Measurements from ENCODE around the gene CHD9NB.
"Not testable (repeated sequence)": the region's sequence is repeated elsewhere in the genome, so short reads cannot be mapped to it uniquely, and the experiment has no call there.

Gene CHD9NB

GRCh38 chr16:53055541-53056391, 3.1 kb upstream of the CHD9NB start:
- DNase-seq, result peak; percentile 86

DNA sequence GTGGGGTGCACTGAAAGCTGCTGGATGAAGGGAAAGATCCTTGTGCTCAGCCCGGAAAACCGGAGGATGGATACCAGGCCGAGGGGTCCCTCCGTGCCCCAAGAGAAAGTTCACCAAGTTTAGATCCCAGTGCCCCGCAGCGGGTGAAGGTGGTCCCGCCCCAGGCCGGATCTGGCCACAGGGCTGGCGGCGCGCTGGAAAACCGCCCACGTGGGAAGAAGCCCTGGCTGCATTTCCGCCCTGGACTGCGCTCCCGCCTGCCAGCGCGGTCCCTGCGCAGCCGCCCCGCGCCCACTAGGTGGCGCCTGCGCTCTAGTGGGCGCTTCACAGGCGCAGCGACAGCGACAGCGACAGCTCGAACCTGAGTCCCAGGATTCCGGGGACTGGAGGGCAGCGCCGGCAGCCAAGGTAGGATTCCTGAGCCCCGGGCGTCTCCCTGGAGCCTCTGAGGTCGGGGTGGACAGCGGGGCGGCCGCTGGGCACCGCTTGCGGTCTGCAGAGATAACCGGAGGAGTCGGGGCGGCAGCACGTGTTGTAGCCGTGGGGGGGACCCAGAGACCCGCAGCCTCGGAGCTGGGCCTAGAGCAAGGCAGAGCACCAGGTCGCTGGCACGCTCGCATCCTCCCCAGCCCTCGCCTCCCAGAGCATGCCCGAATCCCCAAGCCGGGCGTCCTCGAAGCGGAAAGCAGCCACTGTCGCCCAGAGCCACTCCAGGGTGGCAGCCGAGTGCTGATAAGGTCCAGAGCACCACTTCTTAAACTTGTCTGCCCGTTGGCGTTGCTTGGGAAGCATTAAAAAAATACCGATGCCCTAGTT, 2.2 kb upstream of the CHD9NB start, which contains the start of gene CHD9:
Gene CHD9 (plus strand): TSS at position 322 of the 816 bp plus-strand sequence. CDS start 101,099 bp downstream, outside the sequence.
- DNase-seq, result peak; percentile 86

- DNase-seq, result no peak
Measured at GRCh38 chr16:53053967-53054669, 1.4 kb upstream of the CHD9NB start.

- not testable (repeated sequence) for DNase-seq
Measured at GRCh38 chr16:53051255-53051654, 1.4 kb downstream of the CHD9NB start.

DNA sequence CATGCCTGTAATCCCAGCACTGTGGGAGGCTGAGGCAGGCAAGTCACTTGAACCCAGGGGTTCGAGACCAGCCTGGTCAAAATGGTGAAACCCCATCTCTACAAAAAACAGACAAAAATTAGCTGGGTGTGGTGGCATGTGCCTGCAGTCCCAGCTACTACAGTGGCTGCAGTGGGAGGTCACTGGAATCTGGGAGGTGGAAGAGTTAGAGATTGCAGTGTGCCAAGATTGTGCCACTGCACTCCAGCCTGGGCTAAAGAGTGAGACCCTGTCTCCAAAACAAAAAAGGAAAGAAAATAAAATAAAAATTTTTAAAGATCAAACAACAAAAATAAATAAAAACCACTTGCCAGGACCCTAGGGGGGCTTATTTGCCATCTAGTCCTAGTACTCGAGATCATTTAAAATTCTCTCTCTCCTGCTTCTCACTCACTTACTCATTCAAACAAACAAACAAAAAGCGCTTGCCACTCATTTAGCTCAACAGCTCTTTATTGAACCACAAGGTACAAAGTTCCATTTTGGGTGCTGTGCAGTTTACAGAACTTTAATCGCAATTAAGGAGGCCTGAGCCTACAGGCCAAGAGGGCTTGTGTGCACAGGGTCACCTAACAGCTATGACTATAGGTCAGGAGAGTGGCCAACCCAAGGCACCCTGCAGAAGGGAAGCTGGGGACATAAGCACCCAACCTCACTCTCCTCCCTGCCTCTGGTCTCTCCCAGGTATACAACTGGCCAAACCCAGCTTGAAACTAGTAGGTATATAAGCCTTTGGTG, 4.4 kb downstream of the CHD9NB start:
- DNase-seq, result no peak

GRCh38 chr16:53047515-53047914, 5.2 kb downstream of the CHD9NB start:
- DNase-seq, result not testable (repeated sequence)

DNA sequence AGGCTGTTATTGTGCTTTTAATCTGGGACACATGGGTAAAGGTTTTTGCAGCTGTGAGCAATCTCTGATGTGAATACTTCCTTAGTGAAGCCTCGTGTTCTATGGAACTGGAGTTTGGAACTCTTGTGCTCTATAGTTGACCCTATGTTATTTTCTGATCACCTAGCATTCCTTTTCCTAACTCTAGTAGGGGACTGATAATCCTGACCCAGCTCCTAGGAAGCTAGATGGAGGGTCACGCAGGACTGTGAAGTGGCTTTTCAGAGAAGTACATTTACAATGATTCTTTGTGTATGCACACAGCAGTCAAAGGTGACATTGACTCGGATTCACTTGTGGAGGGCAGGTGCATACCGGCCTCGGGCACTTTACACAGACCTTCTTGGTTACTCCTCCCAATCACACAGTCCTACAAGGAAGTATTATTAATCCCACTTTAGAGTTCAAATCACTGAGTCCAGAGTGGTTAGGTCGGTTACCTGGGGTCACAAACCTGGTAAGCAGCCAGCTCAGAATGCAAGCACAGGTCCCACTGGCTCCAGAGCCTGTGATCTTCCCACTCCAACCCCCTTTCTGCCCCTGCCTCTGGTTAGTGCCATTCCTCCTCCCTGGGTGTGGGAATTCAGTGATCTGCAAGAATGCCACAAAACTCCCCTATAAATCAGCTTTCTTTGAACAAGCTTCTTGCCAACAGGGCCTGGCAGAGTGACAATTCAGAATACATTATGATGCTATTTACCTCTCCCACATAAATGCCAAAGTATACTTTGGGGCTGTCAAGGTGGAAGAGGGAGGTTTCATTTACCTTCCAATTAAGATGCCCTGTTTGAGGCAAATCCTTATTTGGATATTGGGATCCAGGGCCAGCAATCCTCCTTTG, 7.1 kb downstream of the CHD9NB start:
- no peak for DNase-seq

DNA sequence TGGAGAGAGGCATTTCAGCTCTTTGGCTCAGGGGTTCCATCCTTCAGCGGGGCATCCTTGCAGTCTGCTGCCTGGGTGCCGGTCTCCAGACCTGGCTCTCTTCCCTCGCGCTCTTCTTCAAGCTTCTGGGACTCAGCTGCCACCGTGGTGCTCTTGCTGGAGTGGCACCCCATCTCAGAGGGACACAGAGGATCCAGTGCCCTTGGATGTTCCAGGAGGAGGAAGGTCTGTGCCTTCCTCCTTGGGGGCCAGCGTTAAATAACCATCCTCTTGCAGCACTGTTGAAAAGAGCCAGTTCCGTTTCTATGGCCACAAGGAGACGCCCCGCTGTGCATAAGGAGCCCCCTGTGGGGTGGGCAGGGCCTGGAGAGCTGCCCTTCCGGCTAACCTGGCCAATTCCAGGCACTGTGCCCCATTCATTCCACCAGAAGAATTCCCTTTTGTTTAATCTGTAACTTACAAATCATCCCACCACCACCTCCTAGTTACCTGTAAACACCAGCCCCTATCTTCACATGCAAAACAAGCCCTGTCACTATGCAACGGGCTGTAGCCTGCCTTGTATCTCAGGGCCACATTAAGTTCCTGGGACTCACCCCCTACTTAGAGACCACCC, 8.6 kb downstream of the CHD9NB start:
- DNase-seq, result no peak

- no peak for DNase-seq
Measured at GRCh38 chr16:53043428-53043831, 9.3 kb downstream of the CHD9NB start.

DNA sequence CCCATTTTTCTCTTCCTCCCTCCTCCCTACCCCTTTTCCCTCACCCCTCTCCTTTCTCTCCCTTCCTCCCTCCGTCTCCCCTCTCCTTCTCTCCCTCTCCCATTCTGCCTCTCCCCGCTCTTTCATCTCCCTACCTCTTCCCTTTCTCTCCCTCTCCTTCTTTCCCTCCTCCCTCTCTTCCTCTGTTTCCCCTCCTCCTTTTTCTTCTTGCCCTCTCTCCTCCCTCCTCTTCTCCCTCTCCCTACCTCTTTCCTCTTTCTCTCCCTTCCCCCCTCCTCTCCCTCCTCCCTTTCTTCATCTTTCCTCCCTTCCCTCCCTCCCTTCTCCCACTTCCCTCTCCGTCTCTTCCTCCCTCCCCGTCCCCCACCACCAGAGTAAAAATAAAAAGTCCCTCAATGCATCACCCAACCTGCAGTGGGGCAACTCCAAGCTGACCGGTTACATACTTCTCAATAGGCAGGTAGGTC, 10.4 kb downstream of the CHD9NB start:
- no peak for DNase-seq

DNA sequence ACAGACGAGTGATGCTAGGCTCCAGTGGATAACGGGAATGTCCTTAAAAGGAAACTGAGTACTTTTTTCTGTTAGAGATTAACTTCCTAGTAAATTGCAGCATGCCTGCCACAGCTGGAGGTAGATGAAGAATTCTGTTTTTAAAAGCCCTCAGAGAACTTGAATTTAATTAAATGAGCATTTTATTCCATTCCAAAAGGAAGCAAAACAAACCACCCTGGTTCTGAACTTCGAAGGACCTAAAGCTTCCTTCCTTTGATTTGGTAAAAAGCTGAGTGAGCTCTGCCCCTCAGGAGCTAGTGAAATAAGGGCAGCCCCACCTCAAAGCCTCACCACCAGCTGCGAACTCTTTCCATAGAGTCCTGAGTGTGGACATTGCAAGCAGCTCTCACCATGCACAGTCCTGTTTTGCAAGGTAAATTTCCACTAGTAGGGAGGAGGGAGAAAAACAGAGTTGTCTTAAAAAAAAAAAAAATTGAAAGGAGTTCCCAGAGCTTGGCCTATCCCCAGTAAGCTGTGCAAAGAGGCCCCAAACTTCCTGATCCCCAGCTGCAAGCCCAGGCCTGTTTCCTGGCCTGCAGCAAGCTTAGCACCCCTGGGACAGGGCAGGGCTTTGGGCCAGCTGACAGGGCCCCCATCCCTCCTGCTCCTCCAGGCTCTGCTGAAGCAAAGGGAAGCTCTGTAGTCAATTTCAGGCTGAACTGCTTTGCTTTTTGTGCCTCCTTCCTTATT, 11.2 kb downstream of the CHD9NB start:
- no peak for DNase-seq

GRCh38 chr16:53040788-53041187, 11.9 kb downstream of the CHD9NB start:
- no peak for DNase-seq

DNA sequence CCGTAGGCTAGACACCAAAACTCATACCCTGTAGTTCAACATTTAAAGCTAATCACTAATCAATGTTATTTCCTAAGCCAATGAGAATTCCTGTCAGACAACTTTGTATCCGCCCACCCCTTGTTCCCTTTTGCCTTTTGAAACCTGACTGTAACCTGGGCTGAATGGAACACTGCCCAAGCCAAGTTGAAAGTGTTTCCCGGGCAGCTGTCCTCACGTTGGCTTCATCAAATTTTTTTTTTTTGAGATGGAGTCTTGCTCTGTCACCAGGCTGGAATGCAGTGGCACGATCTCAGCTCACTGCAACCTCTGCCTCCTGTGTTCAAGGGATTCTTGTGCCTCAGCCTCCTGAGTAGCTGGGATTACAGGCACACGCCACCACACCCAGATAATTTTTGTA, 16.0 kb downstream of the CHD9NB start:
- not testable (repeated sequence) for DNase-seq

DNA sequence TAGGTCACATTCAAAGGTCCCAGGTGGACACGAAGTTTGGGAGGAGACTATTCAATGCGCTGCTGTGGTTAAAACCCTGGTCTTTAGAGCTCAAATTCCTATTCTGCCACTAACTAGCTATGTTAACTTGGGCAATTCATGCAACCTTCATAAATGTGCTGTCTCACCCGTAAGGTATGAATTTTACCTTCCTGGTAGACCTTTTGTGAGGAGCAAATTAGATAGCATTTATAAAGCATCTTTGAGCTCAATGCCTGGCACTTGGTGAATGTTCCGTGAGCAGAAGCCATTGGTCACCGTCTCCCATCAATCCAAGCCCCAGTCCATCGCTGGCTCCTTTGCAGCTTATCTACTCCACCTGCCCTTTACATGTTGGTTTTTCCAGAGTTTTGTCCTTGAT, 16.6 kb downstream of the CHD9NB start:
- DNase-seq, result no peak

- DNase-seq, result no peak
Measured at GRCh38 chr16:53035176-53035942, 17.3 kb downstream of the CHD9NB start.

DNA sequence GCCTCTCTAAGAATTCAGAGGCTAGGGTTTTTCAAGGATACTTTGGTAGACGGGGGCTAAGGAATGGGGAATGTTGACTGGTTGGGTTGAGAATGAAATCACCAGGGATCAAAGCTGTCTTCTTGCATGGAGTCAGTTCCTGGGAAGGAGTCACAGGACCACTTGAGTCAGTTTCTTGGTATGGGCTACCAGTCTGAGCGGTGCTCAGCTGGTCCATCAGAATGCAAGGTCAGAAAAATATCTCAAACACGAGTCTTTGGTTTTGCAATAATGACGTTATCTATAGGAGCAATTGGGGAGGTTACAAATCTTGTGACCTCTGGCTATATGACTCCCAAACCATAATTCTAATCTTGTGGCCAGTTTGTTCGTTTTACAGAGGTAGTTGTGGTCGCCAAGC, 18.4 kb downstream of the CHD9NB start:
- no peak for DNase-seq

- DNase-seq, result no peak
Measured at GRCh38 chr16:53031323-53031942, 21.3 kb downstream of the CHD9NB start.

DNA sequence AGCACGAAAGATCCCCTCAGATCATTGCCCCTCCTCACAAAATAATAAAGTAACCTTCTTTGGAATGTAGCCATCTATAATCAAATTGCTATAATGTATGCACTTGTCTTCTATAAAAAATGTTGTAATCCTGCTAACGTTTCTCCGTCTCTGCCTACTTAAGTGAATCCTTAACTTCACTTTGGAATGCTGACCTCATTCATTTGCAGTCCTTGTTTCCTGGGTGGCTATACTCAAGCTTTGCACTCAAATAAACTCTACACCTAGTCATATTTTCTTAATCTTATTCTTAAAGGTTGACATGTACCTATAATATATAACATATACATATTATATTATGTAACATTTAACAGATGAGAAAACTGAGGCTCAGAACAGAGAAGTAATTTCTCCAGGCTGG, 22.7 kb downstream of the CHD9NB start:
- no peak for DNase-seq

- no peak for DNase-seq
Measured at GRCh38 chr16:53024045-53024444, 28.7 kb downstream of the CHD9NB start.

Data from NCI-H524 treated with DMSO at 0.1 percent for 48 hours (cell line).